Neural progenitor cell (in vitro differentiated cells): Measurements from ENCODE around the gene IQGAP3. TPM values are rescaled to one million over a fixed set of nuclear protein-coding genes. Genes with fewer than 3 reads are reported as not detected.

Experiments used
- DNase-seq: peaks from one replicate; pipeline ENCODE4 v3.0.0-alpha.2; 2016; ENCODE audit warnings: low spot score
- H2AFZ ChIP-seq: fragments of 200-600 bp; sonication (generic); replicated peaks from 2 replicates; pipeline ENCODE4 v1.6.1; 2016; ENCODE audit warnings: antibody characterized with exemption
- H3F3A ChIP-seq: fragments of 200-600 bp; sonication (generic); 2 replicates; pipeline ENCODE4 v1.6.1; 2016; ENCODE audit warnings: antibody characterized with exemption, low read depth
- H3K27ac ChIP-seq: fragments of 200-600 bp; sonication (generic); 2 replicates; pipeline ENCODE4 v1.5.1; 2016; ENCODE audit warnings: mild to moderate bottlenecking
- H3K27me3 ChIP-seq: fragments of 200-600 bp; sonication (generic); 2 replicates; pipeline ENCODE4 v1.6.1; 2016; ENCODE audit warnings: mild to moderate bottlenecking, moderate library complexity
- H3K36me3 ChIP-seq: fragments of 200-600 bp; sonication (generic); 2 replicates; pipeline ENCODE4 v1.5.1; 2016
- H3K4me1 ChIP-seq: fragments of 200-600 bp; sonication (generic); 2 replicates; pipeline ENCODE4 v1.6.1; 2016; ENCODE audit warnings: mixed run types
- H3K4me2 ChIP-seq: fragments of 200-600 bp; sonication (generic); 2 replicates; pipeline ENCODE4 v1.6.1; 2016
- H3K4me3 ChIP-seq: fragments of 200-600 bp; sonication (generic); 2 replicates; pipeline ENCODE4 v1.5.1; 2016
- H3K79me2 ChIP-seq: fragments of 200-600 bp; sonication (generic); 2 replicates; pipeline ENCODE4 v1.6.1; 2016; ENCODE audit warnings: low read depth
- H3K9ac ChIP-seq: fragments of 200-600 bp; sonication (generic); 2 replicates; pipeline ENCODE4 v1.6.1; 2016
- H3K9me3 ChIP-seq: fragments of 200-600 bp; sonication (generic); 2 replicates; pipeline ENCODE4 v1.5.1; 2016; ENCODE audit warnings: low read depth
- H4K20me1 ChIP-seq: fragments of 200-600 bp; sonication (generic); 2 replicates; pipeline ENCODE4 v1.6.1; 2016; ENCODE audit warnings: low read depth
- H3K27ac Mint-ChIP-seq: 3 replicates; pipeline ENCODE4 v1.8.0; 2021; ENCODE audit warnings: mixed read lengths
- H3K27me3 Mint-ChIP-seq: 2 replicates; pipeline ENCODE4 v1.8.0; 2022; ENCODE audit warnings: low read depth, mild to moderate bottlenecking, inconsistent platforms, moderate library complexity, mixed read lengths; ENCODE audit not compliant: insufficient read depth
- H3K36me3 Mint-ChIP-seq: 3 replicates; pipeline ENCODE4 v1.8.0; 2021; ENCODE audit warnings: mixed read lengths
- H3K4me1 Mint-ChIP-seq: 3 replicates; pipeline ENCODE4 v1.8.0; 2021; ENCODE audit warnings: mixed read lengths
- H3K4me3 Mint-ChIP-seq: 3 replicates; pipeline ENCODE4 v1.8.0; 2021; ENCODE audit warnings: mild to moderate bottlenecking, moderate library complexity, mixed read lengths
- H3K9me3 Mint-ChIP-seq: 3 replicates; pipeline ENCODE4 v1.8.0; 2020; ENCODE audit warnings: mixed read lengths
- EZH2 ChIP-seq: fragments of 200-600 bp; sonication (generic); IDR thresholded peaks from 2 replicates; pipeline ENCODE4 v1.6.1; 2017; ENCODE audit warnings: antibody characterized with exemption, mild to moderate bottlenecking, moderate library complexity
- EZH2phosphoT487 ChIP-seq: fragments of 200-600 bp; sonication (generic); IDR thresholded peaks from 2 replicates; pipeline ENCODE4 v1.6.1; 2017; ENCODE audit warnings: antibody characterized with exemption
- total RNA-seq: library from RNA; depleted of rRNA; stranded (reverse); fragments of >200 nt; gene quantifications from 2 replicates; pipeline ENCODE4 v1.2.3, GENCODE V29; 2015; ENCODE audit warnings: low replicate concordance
- TF ChIP-seq, protein P1 (sequence below): fragments of 200-600 bp; sonication (generic); IDR thresholded peaks from 2 replicates; pipeline ENCODE4 v1.5.1; 2017; ENCODE audit warnings: antibody characterized with exemption, mild to moderate bottlenecking

The IQGAP3 gene
- total RNA-seq, 1 donor from 2014 or later = 31.5 TPM

DNA sequence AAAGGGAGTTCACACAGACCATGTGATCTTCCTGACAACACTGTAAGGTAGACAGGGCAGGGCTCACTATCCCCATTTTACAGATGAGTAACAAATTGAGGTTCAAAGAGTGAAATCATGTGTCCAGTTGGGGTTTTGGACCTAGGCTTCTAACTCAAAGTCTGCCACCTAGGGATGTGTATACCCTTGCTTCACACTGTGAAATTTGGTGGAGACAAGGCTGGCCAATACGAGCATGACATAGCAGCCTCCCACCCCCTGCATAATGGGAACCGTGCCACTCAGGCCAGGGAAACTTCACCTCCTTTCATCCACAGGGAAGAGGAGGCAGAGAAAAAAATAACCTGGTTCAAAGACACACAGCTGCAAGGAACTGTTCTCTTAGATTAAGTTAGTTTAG is 6.8 kb downstream of the IQGAP3 start:
- TF ChIP-seq EZH2 (no peak), EZH2phosphoT487 (no peak)
- TF ChIP-seq, protein P1, sequence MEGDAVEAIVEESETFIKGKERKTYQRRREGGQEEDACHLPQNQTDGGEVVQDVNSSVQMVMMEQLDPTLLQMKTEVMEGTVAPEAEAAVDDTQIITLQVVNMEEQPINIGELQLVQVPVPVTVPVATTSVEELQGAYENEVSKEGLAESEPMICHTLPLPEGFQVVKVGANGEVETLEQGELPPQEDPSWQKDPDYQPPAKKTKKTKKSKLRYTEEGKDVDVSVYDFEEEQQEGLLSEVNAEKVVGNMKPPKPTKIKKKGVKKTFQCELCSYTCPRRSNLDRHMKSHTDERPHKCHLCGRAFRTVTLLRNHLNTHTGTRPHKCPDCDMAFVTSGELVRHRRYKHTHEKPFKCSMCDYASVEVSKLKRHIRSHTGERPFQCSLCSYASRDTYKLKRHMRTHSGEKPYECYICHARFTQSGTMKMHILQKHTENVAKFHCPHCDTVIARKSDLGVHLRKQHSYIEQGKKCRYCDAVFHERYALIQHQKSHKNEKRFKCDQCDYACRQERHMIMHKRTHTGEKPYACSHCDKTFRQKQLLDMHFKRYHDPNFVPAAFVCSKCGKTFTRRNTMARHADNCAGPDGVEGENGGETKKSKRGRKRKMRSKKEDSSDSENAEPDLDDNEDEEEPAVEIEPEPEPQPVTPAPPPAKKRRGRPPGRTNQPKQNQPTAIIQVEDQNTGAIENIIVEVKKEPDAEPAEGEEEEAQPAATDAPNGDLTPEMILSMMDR = no peak
- no peak overlapping the region for H2AFZ ChIP-seq
- H3K4me3 Mint-ChIP-seq = no peak overlapping the region
- H3K79me2 ChIP-seq = peaks cover 9% of the 10 kb centered on the region
- H3K4me1 ChIP-seq = no peaks in the 10 kb centered on the region
- no peaks in the 10 kb centered on the region for H3K9me3 Mint-ChIP-seq
- H3K9me3 ChIP-seq = no peaks in the 10 kb centered on the region
- H3K4me2 ChIP-seq = no peak overlapping the region
- H3K36me3 ChIP-seq = no peaks in the 10 kb centered on the region
- no peak overlapping the region for H3K9ac ChIP-seq
- no peaks in the 10 kb centered on the region for H3F3A ChIP-seq
- no peak overlapping the region for H3K27ac ChIP-seq
- no peaks in the 10 kb centered on the region for H3K4me1 Mint-ChIP-seq
- DNase-seq = no peak
- H4K20me1 ChIP-seq = no peaks in the 10 kb centered on the region
- no peak overlapping the region for H3K27ac Mint-ChIP-seq
- H3K36me3 Mint-ChIP-seq = peaks cover 25% of the 10 kb centered on the region
- H3K27me3 ChIP-seq = no peaks in the 10 kb centered on the region
- peaks cover 2% of the 10 kb centered on the region for H3K27me3 Mint-ChIP-seq
- H3K4me3 ChIP-seq = no peak overlapping the region

DNA sequence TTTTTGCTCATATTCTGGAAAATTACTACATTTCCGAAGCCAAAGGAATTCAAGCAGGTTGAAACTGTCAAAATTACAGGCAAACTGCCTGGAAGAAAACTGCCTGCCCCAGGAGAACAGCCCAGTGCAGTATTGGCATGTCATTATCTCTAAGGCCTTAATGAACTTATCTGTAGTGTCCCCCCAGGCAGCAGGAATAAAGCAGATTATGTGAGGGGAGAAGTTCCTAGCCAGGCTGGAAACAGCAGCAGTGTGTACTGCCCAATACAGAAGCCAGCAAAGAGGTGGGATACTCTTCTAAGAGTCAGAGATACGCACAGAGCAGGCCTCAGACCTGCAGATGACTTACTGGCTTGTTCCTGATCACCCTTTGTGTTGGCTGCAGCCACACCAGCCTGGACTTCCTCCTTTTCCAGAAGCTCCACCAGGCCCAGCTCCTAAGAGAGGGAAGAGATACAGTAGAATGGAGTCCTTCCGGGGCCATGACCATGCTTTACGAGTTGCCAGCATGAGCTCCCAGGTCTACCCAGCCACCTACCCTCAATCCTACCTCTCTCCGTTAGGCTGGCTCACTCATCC is 11.7 kb downstream of the IQGAP3 start:
- H3K36me3 ChIP-seq = no peaks in the 10 kb centered on the region
- peaks cover 23% of the 10 kb centered on the region for H3K36me3 Mint-ChIP-seq
- TF ChIP-seq EZH2phosphoT487 = no peak
- no peak for TF ChIP-seq EZH2
- TF ChIP-seq, protein P1 = no peak

DNA sequence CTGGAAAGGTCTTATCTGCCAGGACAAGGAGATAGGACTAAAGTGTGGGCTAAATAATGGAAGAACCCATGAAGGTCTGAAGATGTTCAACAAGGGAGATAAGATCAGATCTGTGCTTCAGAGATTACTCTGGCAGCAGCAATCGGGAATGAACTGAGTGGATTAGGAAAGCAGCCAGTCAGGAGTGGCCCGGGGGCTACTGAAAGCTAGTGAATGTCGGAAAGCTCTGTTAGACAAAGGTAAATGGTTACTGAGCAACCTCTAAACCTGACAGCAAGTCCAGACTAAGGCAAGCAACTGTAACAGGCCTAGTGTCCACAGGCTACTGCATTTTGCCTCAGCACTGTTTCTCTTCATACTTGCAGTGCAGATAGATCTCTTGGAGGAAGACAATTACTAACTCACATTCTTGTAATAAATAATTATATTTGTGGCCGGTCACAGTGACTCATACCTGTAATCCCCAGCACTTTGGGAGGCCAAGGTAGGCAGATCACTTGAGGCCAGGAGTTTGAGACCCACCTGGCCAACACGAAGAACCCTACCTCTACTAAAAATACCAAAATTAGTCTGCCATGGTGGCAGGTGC is 12.5 kb downstream of the IQGAP3 start:
- Histone ChIP-seq H3K27me3 (no peaks in the 10 kb centered on the region), H3K27ac (no peak overlapping the region), H3K9me3 (no peaks in the 10 kb centered on the region), H3K4me1 (no peaks in the 10 kb centered on the region), H3K9ac (no peak overlapping the region), H3K4me3 (no peak overlapping the region), H4K20me1 (no peaks in the 10 kb centered on the region), H3K4me2 (no peak overlapping the region), H3K79me2 (no peaks in the 10 kb centered on the region), H3F3A (no peaks in the 10 kb centered on the region), H2AFZ (no peak overlapping the region), H3K36me3 (no peaks in the 10 kb centered on the region)
- TF ChIP-seq EZH2phosphoT487 (no peak), EZH2 (no peak)
- TF ChIP-seq, protein P1 = no peak
- Mint-ChIP-seq H3K4me3 (no peak overlapping the region), H3K36me3 (peaks cover 22% of the 10 kb centered on the region), H3K4me1 (no peaks in the 10 kb centered on the region), H3K27ac (no peak overlapping the region), H3K27me3 (peaks cover 4% of the 10 kb centered on the region), H3K9me3 (no peaks in the 10 kb centered on the region)
- no peak for DNase-seq

More for the DNA sequence above, 11.7 kb downstream of the IQGAP3 start:
- Mint-ChIP-seq H3K4me3 (no peak overlapping the region), H3K27me3 (peaks cover 4% of the 10 kb centered on the region), H3K27ac (no peak overlapping the region), H3K4me1 (no peaks in the 10 kb centered on the region), H3K9me3 (no peaks in the 10 kb centered on the region)
- H3K4me3 ChIP-seq = no peak overlapping the region
- no peak for DNase-seq
- H3K4me1 ChIP-seq = no peaks in the 10 kb centered on the region
- no peak overlapping the region for H3K4me2 ChIP-seq
- no peaks in the 10 kb centered on the region for H3F3A ChIP-seq
- no peak overlapping the region for H3K27ac ChIP-seq
- no peak overlapping the region for H3K9ac ChIP-seq
- no peaks in the 10 kb centered on the region for H3K9me3 ChIP-seq
- H3K27me3 ChIP-seq = no peaks in the 10 kb centered on the region
- H4K20me1 ChIP-seq = no peaks in the 10 kb centered on the region
- no peaks in the 10 kb centered on the region for H3K79me2 ChIP-seq
- no peak overlapping the region for H2AFZ ChIP-seq
